Spleen (tissue), 11 donors: ENCODE data around the gene PTPRN2. TPM values are rescaled to one million over a fixed set of nuclear protein-coding genes. Genes with fewer than 3 reads are reported as not detected.
A peak's percentile ranks its signal among the peaks of the same experiment; 100 is the strongest.

Source experiments
- DNase-seq: peaks from one replicate; pipeline ENCODE4 v3.0.0-alpha.2; 2020
- H3K27ac ChIP-seq, 8 donors: fragments of 200-600 bp; sonication (generic) in 7 of 8; 1 replicate in 4 of 8; 2 replicates in 4 of 8; pipeline versions ENCODE4 v1.5.0 to v1.8.0; 2016 to 2021; ENCODE audit warnings: inconsistent platforms in 4 of 8, mild to moderate bottlenecking in 4 of 8, moderate library complexity in 1 of 8
- H3K27me3 ChIP-seq, 7 donors: fragments of 200-600 bp; sonication (generic) in 6 of 7; replicated peaks in 1 of 7; 1 replicate in 4 of 7; 2 replicates in 3 of 7; pipeline versions ENCODE4 v1.5.0 to v1.8.0; 2016 to 2021; ENCODE audit warnings: inconsistent platforms in 3 of 7, mild to moderate bottlenecking in 1 of 7
- H3K36me3 ChIP-seq, 6 donors: fragments of 200-600 bp; sonication (generic) in 5 of 6; 1 replicate in 4 of 6; 2 replicates in 2 of 6; pipeline versions ENCODE4 v1.5.0 to v1.8.0; 2016 to 2021; ENCODE audit warnings: inconsistent platforms in 2 of 6
- H3K4me1 ChIP-seq, 6 donors: fragments of 200-600 bp; sonication (generic) in 5 of 6; 1 replicate in 3 of 6; 2 replicates in 3 of 6; pipeline versions ENCODE4 v1.5.0 to v1.8.0; 2016 to 2021; ENCODE audit warnings: inconsistent platforms in 3 of 6
- H3K4me3 ChIP-seq, 8 donors: fragments of 200-600 bp; sonication (generic) in 7 of 8; 1 replicate in 4 of 8; 2 replicates in 4 of 8; pipeline versions ENCODE4 v1.5.0 to v1.8.0; 2016 to 2021; ENCODE audit warnings: inconsistent platforms in 4 of 8, mild to moderate bottlenecking in 4 of 8, moderate library complexity in 2 of 8
- H3K9me3 ChIP-seq, 8 donors: fragments of 200-600 bp; sonication (generic) in 7 of 8; 1 replicate in 4 of 8; 2 replicates in 4 of 8; pipeline versions ENCODE4 v1.5.0 to v1.8.0; 2016 to 2021; ENCODE audit warnings: inconsistent platforms in 4 of 8
- POLR2A ChIP-seq, 3 donors: fragments of 450-650 bp; IDR thresholded peaks; one replicate each; pipeline ENCODE4 v1.5.1; 2017; ENCODE audit warnings: antibody characterized with exemption in 3 of 3, mild to moderate bottlenecking in 1 of 3
- POLR2AphosphoS5 ChIP-seq, 3 donors: sonication (generic); formaldehyde crosslinking; IDR thresholded peaks; one replicate each; pipeline ENCODE4 v1.5.1; 2017; ENCODE audit warnings: antibody characterized with exemption in 3 of 3
- WGBS, 5 donors: extraction: QIAGEN DNeasy Blood & Tissue Kit in 3 of 5; methylation state at CpG; one replicate each; pipeline versions ENCODE4 v1.1.5 to v1.1.7; 2013 to 2018; 5-methylcytosine and 5-hydroxymethylcytosine counted together
- intact Hi-C: fragments of 100-400 bp; cut with DNase I; formaldehyde crosslinking; loops from one replicate; pipeline ENCODE4 v1.15.0; 2023; ENCODE audit warnings: low total_unique reads
- polyA plus RNA-seq, 3 donors: library from polyadenylated mRNA; stranded (reverse); fragments of 200-250 nt; gene quantifications; one replicate each; pipeline ENCODE4 v1.2.1, GENCODE V29; 2013
- total RNA-seq, 7 donors: library from RNA; depleted of rRNA in 3 of 7; stranded (reverse); fragments of >200 nt in 3 of 7; fragmentation: NEBNext Ultra II Directional in 4 of 7; extraction: Animal tissue kit (Norgen Biotek cat#: 25700) in 4 of 7; gene quantifications; one replicate each; pipeline versions ENCODE4 v1.1.0 to v1.2.1, GENCODE V29; 2016 to 2021
- TF ChIP-seq, protein P1 (sequence below), 11 experiments: fragments of 200-600 bp in 7 of 11; fragments of 450-650 bp in 4 of 11; sonication (generic) in 4 of 11; IDR thresholded peaks in 8 of 11; conservative IDR thresholded peaks in 3 of 11; 1 replicate in 7 of 11; 2 replicates in 4 of 11; pipeline versions ENCODE4 v1.4.0 to v1.8.0; 2016 to 2021; ENCODE audit warnings: antibody characterized with exemption in 11 of 11, inconsistent platforms in 4 of 11, mild to moderate bottlenecking in 1 of 11
- donor health status: healthy with polysubstance abuse.
- donor health status: DM: no; HTN: no; CAD: no; lungs with moderate emphysema.
- donor health status: DM: no; HTN: no; CAD: no.
- donor health status: Bipolar disorder and iron deficiency.
- donor health status: healthy.
- donor health status: DM: no; HTN: no; CAD: no.
- donor health status: DM: yes; HTN: yes; CAD: no.

PTPRN2 gene
- total and polyA plus RNA-seq, 10 donors: 7.0 to 22.8 (median 16.8) TPM

DNA sequence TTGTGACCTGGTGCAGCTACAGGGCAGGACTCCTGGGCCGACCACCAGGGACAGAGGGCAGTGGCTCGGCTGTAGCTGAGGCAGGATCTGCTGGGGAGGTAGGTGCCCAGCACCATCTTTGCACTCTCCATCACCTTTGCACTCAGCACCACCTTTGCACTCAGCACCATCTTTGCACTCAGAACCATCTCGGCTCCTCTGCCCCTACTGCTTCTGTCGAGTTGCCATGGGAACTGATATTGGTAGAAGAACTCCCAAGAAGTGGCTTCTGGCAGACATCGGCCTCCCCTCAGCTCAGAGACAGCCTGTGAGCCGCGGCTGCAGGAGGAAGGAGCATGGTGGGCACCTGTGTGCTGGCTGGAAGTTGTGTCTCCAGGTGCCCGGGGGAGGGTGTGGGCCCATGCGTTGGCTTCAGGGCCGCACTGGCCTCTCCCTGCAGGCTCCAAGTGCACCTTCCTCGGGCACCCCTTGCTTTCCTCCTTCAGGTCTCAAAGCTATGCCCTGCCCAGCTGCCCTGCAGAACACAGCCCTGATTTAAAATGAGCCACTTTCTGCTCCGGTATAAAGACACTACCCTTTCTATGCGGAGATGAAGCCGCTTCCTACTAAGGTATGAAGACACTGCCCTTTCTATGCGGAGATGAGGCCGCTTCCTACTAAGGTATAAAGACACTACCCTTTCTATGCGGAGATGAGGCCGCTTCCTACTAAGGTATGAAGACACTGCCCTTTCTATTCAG lies 514.5 kb downstream of the PTPRN2 start:
- intact Hi-C loops: no loop called here
- Histone ChIP-seq H3K27ac (no peak overlapping the region), H3K4me3 (no peak overlapping the region), H3K4me1 (no peaks in the 10 kb centered on the region), H3K27me3 (peaks cover 0 to 11% (median 0%) of the 10 kb centered on the region in 7 donors), H3K9me3 (no peaks in the 10 kb centered on the region), H3K36me3 (no peaks in the 10 kb centered on the region)
- WGBS, 5 donors: 84 to 93% (median 90%) methylated on average over 16 to 18 of the region's 18 CpGs
- DNase-seq: peak; percentile 59
- TF ChIP-seq POLR2A (IDR thresholded peaks at IDR 0.05) (no peak), POLR2AphosphoS5 (IDR thresholded peaks at IDR 0.05) (no peak)
- TF ChIP-seq, protein P1, sequence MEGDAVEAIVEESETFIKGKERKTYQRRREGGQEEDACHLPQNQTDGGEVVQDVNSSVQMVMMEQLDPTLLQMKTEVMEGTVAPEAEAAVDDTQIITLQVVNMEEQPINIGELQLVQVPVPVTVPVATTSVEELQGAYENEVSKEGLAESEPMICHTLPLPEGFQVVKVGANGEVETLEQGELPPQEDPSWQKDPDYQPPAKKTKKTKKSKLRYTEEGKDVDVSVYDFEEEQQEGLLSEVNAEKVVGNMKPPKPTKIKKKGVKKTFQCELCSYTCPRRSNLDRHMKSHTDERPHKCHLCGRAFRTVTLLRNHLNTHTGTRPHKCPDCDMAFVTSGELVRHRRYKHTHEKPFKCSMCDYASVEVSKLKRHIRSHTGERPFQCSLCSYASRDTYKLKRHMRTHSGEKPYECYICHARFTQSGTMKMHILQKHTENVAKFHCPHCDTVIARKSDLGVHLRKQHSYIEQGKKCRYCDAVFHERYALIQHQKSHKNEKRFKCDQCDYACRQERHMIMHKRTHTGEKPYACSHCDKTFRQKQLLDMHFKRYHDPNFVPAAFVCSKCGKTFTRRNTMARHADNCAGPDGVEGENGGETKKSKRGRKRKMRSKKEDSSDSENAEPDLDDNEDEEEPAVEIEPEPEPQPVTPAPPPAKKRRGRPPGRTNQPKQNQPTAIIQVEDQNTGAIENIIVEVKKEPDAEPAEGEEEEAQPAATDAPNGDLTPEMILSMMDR (IDR thresholded peaks at IDR 0.05 in 8 of 11, conservative IDR thresholded peaks at IDR 0.05 in 3 of 11): no peak

DNA sequence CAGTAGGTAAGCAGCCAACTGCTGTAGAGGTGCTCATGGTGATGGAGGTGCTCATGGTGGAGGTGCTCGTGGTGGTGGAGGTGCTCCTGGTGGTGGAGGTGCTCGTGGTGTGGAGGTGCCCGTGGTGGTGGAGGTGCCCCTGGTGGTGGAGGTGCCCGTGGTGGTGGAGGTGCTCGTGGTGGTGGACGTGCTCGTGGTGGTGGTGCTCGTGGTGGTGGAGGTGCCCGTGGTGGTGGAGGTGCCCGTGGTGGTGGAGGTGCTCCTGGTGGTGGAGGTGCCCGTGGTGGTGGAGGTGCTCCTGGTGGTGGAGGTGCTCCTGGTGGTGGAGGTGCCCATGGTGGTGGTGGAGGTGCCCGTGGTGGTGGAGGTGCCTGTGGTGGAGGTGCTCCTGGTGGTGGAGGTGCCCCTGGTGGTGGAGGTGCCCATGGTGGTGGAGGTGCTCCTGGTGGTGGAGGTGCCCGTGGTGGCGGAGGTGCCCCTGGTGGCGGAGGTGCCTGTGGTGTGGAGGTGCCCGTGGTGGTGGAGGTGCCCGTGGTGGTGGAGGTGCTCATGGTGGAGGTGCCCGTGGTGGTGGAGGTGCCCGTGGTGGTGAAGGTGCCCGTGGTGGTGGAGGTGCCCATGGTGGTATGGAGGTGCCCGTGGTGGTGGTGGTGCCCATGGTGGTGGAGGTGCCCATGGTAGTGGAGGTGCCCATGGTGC lies 517.3 kb downstream of the PTPRN2 start:
- no peaks in the 10 kb centered on the region for H3K36me3 ChIP-seq
- intact Hi-C loops: no loop called here
- TF ChIP-seq POLR2AphosphoS5 (IDR thresholded peaks at IDR 0.05): no peak
- TF ChIP-seq, protein P1 (IDR thresholded peaks at IDR 0.05 in 8 of 11, conservative IDR thresholded peaks at IDR 0.05 in 3 of 11): no peak
- TF ChIP-seq POLR2A (IDR thresholded peaks at IDR 0.05): no peak
- no peak overlapping the region for H3K27ac ChIP-seq
- H3K27me3 ChIP-seq: peaks cover 0 to 11% (median 0%) of the 10 kb centered on the region in 7 donors
- DNase-seq: peak; percentile 35
- no peaks in the 10 kb centered on the region for H3K9me3 ChIP-seq
- no peak overlapping the region for H3K4me3 ChIP-seq
- no peaks in the 10 kb centered on the region for H3K4me1 ChIP-seq
- WGBS, 5 donors: 88 to 92% (median 89%) methylated on average over 12 to 21 of the region's 21 CpGs

DNA sequence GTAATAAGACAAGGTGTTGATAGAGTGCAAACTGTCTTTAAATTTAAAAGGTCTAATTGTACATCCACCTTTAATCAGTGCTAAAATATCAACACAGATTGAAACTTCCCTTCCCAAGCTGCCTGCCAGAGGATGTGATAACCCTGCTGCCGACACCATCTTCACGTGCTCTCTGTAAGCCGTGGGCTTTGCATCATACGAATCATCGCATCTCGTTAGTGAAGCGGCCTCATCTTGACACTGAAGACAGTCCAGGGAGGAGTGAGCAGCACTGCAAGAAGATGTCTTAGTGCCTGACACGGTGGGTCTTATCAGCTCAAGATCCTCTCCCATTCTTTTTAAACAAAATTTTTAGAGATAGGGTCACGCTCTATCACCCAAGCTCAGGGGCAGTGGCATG lies 518.8 kb downstream of the PTPRN2 start:
- 84 to 92% (median 90%) methylated on average over 9 of the region's 9 CpGs for WGBS, 5 donors
- no peaks in the 10 kb centered on the region for H3K36me3 ChIP-seq
- H3K27ac ChIP-seq: no peak overlapping the region
- H3K27me3 ChIP-seq: peaks cover 0 to 26% (median 0%) of the 10 kb centered on the region in 7 donors
- no peak for TF ChIP-seq POLR2A (IDR thresholded peaks at IDR 0.05)
- no peak for TF ChIP-seq POLR2AphosphoS5 (IDR thresholded peaks at IDR 0.05)
- TF ChIP-seq, protein P1 (IDR thresholded peaks at IDR 0.05 in 8 of 11, conservative IDR thresholded peaks at IDR 0.05 in 3 of 11): no peak
- DNase-seq: peak; percentile 27
- no peaks in the 10 kb centered on the region for H3K9me3 ChIP-seq
- H3K4me1 ChIP-seq: no peaks in the 10 kb centered on the region
- no peak overlapping the region for H3K4me3 ChIP-seq
- intact Hi-C loops: no loop called here

DNA sequence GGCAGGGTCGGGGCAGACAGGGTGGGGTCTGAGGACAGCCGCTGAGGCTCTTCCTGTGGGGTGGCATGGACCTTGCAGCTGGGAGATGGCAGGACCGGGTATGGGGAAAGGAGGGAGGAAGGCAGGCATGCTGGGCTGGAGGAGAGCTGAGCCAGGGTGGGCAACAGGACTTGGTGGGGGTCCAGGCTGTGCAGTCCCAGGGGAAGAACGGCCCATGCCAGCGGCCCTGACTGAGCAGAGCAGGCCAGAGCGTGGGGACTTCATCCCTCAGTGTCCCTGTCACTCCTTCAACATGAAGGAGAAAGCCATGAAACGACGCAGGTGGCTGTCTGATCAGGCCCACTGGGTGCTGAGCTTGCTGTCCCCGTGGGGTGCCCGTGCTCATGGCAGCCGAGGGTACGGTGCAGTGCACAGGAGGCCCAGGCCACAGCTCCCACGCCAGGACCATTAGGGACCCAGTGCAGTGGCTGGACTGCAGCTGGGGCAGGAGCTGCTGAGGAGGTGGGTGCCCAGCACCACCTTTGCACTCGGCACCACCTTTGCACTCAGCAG lies 519.6 kb downstream of the PTPRN2 start:
- intact Hi-C loops: no loop called here
- WGBS, 5 donors: 82 to 86% (median 85%) methylated on average over 10 to 14 of the region's 14 CpGs

More for the DNA sequence above, 519.6 kb downstream of the PTPRN2 start:
- peaks cover 0 to 26% (median 0%) of the 10 kb centered on the region in 7 donors for H3K27me3 ChIP-seq
- no peaks in the 10 kb centered on the region for H3K4me1 ChIP-seq
- peaks cover 0 to 6% (median 0%) of the 10 kb centered on the region in 8 donors for H3K9me3 ChIP-seq
- peak; percentile 67 for DNase-seq
- no peak for TF ChIP-seq POLR2AphosphoS5 (IDR thresholded peaks at IDR 0.05)
- TF ChIP-seq, protein P1 (IDR thresholded peaks at IDR 0.05 in 8 of 11, conservative IDR thresholded peaks at IDR 0.05 in 3 of 11): no peak
- H3K36me3 ChIP-seq: no peaks in the 10 kb centered on the region
- H3K27ac ChIP-seq: no peak overlapping the region
- no peak overlapping the region for H3K4me3 ChIP-seq
